ENCODE results near the gene TNIK.

- no peak for TF ChIP-seq CTCF (IDR thresholded peaks at IDR 0.05)
- TF ChIP-seq POLR2A (IDR thresholded peaks at IDR 0.05): no peak
Observed at GRCh38 chr3:171430530-171430929, 29.7 kb downstream of the TNIK start.

Measured in uterus (tissue), 2 donors.